IMR-90 (cell line): ENCODE results near the gene AMOTL2. TPM values are rescaled to one million over a fixed set of nuclear protein-coding genes. Genes with fewer than 3 reads are reported as not detected.

ENCODE experiments used
- ATAC-seq: fragments of 200-7000 bp; cut with Tn5 transposase; 2 replicates; pipeline ENCODE4 v1.9.1; 2020; ENCODE audit warnings: low read depth, mild to moderate bottlenecking, moderate library complexity
- BruUV-seq: library from RNA; stranded (reverse); fragments of 400-500 nt; replicated peaks from 2 replicates; lab custom pipeline; 2021; lab: Mats Ljungman, UMichigan
- CTCF ChIA-PET: fragments of 300-600 bp; formaldehyde crosslinking; extraction: SDS; loops from one replicate; lab custom pipeline; 2021; ENCODE audit warnings: antibody characterized with exemption; lab: Yijun Ruan, JAX
- POLR2A ChIA-PET: fragments of 300-600 bp; sonication (Branson Sonifier 250); formaldehyde crosslinking; loops from one replicate; lab custom pipeline; 2022; ENCODE audit warnings: antibody characterized with exemption; ENCODE audit not compliant: unreplicated experiment; lab: Charles Lee
- DNase-seq: peaks from one replicate; pipeline ENCODE4 v3.0.0; 2013
- H2AFZ ChIP-seq: replicated peaks from 2 replicates; pipeline ENCODE3; 2013; ENCODE audit warnings: low read length, mild to moderate bottlenecking; ENCODE audit not compliant: poor library complexity
- H2AK5ac ChIP-seq: 2 replicates; pipeline ENCODE4 v1.6.1; 2013; ENCODE audit warnings: low read depth, low read length, inconsistent platforms
- H2AK9ac ChIP-seq: replicated peaks from 2 replicates; pipeline ENCODE3; 2013; ENCODE audit warnings: mild to moderate bottlenecking, low read depth, low read length, moderate library complexity; ENCODE audit not compliant: poor library complexity
- H2BK120ac ChIP-seq: 2 replicates; pipeline ENCODE4 v1.6.1; 2013; ENCODE audit warnings: low read depth, low read length, inconsistent platforms
- H2BK15ac ChIP-seq: 3 replicates; pipeline ENCODE4 v1.6.1; 2013; ENCODE audit warnings: low read depth, low read length, inconsistent platforms
- H2BK20ac ChIP-seq: 2 replicates; pipeline ENCODE4 v1.6.1; 2013; ENCODE audit warnings: low read depth, mild to moderate bottlenecking, inconsistent platforms, low read length, moderate library complexity
- H2BK5ac ChIP-seq: 2 replicates; pipeline ENCODE4 v1.6.1; 2013; ENCODE audit warnings: mild to moderate bottlenecking, low read depth, low read length, inconsistent platforms; ENCODE audit not compliant: poor library complexity, severe bottlenecking
- H3K14ac ChIP-seq: replicated peaks from 2 replicates; pipeline ENCODE4 v1.6.1; 2013; ENCODE audit warnings: low read depth, low read length, inconsistent platforms
- H3K18ac ChIP-seq: 2 replicates; pipeline ENCODE4 v1.6.1; 2013; ENCODE audit warnings: low read depth, low read length, control low read depth
- H3K23ac ChIP-seq: 2 replicates; pipeline ENCODE4 v1.6.1; 2013; ENCODE audit warnings: low read depth, low read length, inconsistent platforms
- H3K27ac ChIP-seq: 2 replicates; pipeline ENCODE4 v1.5.1; 2013; ENCODE audit warnings: mild to moderate bottlenecking, control low read depth, low read length; ENCODE audit not compliant: insufficient read depth
- H3K27me3 ChIP-seq: 2 replicates; pipeline ENCODE4 v1.6.1; 2013; ENCODE audit warnings: low read length; ENCODE audit not compliant: control insufficient read depth, insufficient read depth
- H3K36me3 ChIP-seq: 2 replicates; pipeline ENCODE4 v1.6.1; 2013; ENCODE audit warnings: low read length, mixed read lengths; ENCODE audit not compliant: control insufficient read depth, insufficient read depth
- H3K4ac ChIP-seq: 2 replicates; pipeline ENCODE4 v1.6.1; 2013; ENCODE audit warnings: low read depth, low read length, inconsistent platforms
- H3K4me1 ChIP-seq: 2 replicates; pipeline ENCODE4 v1.6.1; 2013; ENCODE audit warnings: low read length, mixed read lengths; ENCODE audit not compliant: control insufficient read depth, insufficient read depth
- H3K4me2 ChIP-seq: 2 replicates; pipeline ENCODE4 v1.6.1; 2013; ENCODE audit warnings: low read depth, mild to moderate bottlenecking, control low read depth, low read length, moderate library complexity
- H3K4me3 ChIP-seq: 2 replicates; pipeline ENCODE4 v1.5.1; 2013; ENCODE audit warnings: low read depth, mild to moderate bottlenecking, control low read depth, low read length, moderate library complexity; ENCODE audit not compliant: insufficient read depth
- H3K56ac ChIP-seq: 2 replicates; pipeline ENCODE4 v1.6.1; 2013; ENCODE audit warnings: low read length, inconsistent platforms; ENCODE audit not compliant: insufficient read depth; ENCODE audit errors: extremely low read depth
- H3K79me1 ChIP-seq, 2 experiments: 2 replicates each; pipeline ENCODE4 v1.6.1; 2013; ENCODE audit warnings: low read length in 2 of 2, inconsistent platforms in 1 of 2, low read depth in 1 of 2
- H3K9ac ChIP-seq: 2 replicates; pipeline ENCODE4 v1.6.1; 2013; ENCODE audit warnings: low read depth, low read length, control low read depth
- H3K9me1 ChIP-seq: 2 replicates; pipeline ENCODE4 v1.6.1; 2013; ENCODE audit warnings: low read length, inconsistent platforms; ENCODE audit not compliant: insufficient read depth
- H3K9me3 ChIP-seq: 2 replicates; pipeline ENCODE4 v1.6.1; 2013; ENCODE audit warnings: low read length; ENCODE audit not compliant: control insufficient read depth, insufficient read depth
- H4K20me1 ChIP-seq: 2 replicates; pipeline ENCODE4 v1.6.1; 2013; ENCODE audit warnings: low read length, inconsistent platforms; ENCODE audit not compliant: insufficient read depth
- H4K5ac ChIP-seq: 2 replicates; pipeline ENCODE4 v1.6.1; 2013; ENCODE audit warnings: mild to moderate bottlenecking, low read depth, low read length, control low read depth
- H4K8ac ChIP-seq, 2 experiments: 2 replicates each; pipeline ENCODE4 v1.6.1; 2013; ENCODE audit warnings: low read depth in 2 of 2, low read length in 2 of 2, control low read depth in 1 of 2, inconsistent platforms in 1 of 2
- H4K91ac ChIP-seq: 2 replicates; pipeline ENCODE4 v1.6.1; 2013; ENCODE audit warnings: low read depth, low read length, inconsistent platforms; ENCODE audit not compliant: insufficient read depth
- BHLHE40 ChIP-seq: fragments of 150-350 bp; IDR thresholded peaks from 2 replicates; pipeline ENCODE4 v1.6.1; 2016; ENCODE audit warnings: mild to moderate bottlenecking, low read depth, low read length
- CHD1 ChIP-seq: IDR thresholded peaks from 2 replicates; pipeline ENCODE4 v1.6.1; 2012; ENCODE audit warnings: low read depth, low read length, improper control_type of control experiment
- MAFK ChIP-seq: IDR thresholded peaks from 2 replicates; pipeline ENCODE4 v1.6.1; 2012; ENCODE audit warnings: low read depth, low read length, improper control_type of control experiment
- MAZ ChIP-seq: IDR thresholded peaks from 2 replicates; pipeline ENCODE4 v1.6.1; 2012; ENCODE audit warnings: low read depth, mild to moderate bottlenecking, low read length, improper control_type of control experiment, moderate library complexity, borderline replicate concordance
- MXI1 ChIP-seq: IDR thresholded peaks from 2 replicates; pipeline ENCODE4 v1.6.1; 2012; ENCODE audit warnings: low read depth, mild to moderate bottlenecking, low read length, moderate library complexity, borderline replicate concordance
- NFE2L2 ChIP-seq: fragments of 150-350 bp; IDR thresholded peaks from 2 replicates; pipeline ENCODE4 v1.6.1; 2016; ENCODE audit warnings: low read depth, mild to moderate bottlenecking, low read length
- RAD21 ChIP-seq: IDR thresholded peaks from 2 replicates; pipeline ENCODE4 v1.6.1; 2012; ENCODE audit warnings: low read length, improper control_type of control experiment
- RCOR1 ChIP-seq: IDR thresholded peaks from 2 replicates; pipeline ENCODE4 v1.6.1; 2012; ENCODE audit warnings: mild to moderate bottlenecking, low read length, improper control_type of control experiment; ENCODE audit not compliant: insufficient replicate concordance
- RFX5 ChIP-seq: IDR thresholded peaks from 2 replicates; pipeline ENCODE4 v1.8.0; 2012; ENCODE audit warnings: low read depth, mild to moderate bottlenecking, low read length, moderate library complexity
- SMC3 ChIP-seq: fragments of 150-350 bp; IDR thresholded peaks from 2 replicates; pipeline ENCODE4 v1.6.1; 2016; ENCODE audit warnings: low read depth, mild to moderate bottlenecking, antibody characterized with exemption, low read length, moderate library complexity
- USF2 ChIP-seq: fragments of 150-350 bp; IDR thresholded peaks from 2 replicates; pipeline ENCODE4 v1.6.1; 2017; ENCODE audit warnings: mild to moderate bottlenecking, antibody characterized with exemption, low read length, low read depth
- WGBS, 2 experiments: methylation state at CpG; one replicate each; pipeline versions ENCODE4 v1.1.5 to v1.1.7; 2013; ENCODE audit warnings: missing lambda C conversion rate in 2 of 2; ENCODE audit not compliant: insufficient read length in 1 of 2; ENCODE audit errors: extremely low coverage in 2 of 2; 5-methylcytosine and 5-hydroxymethylcytosine counted together
- dilution Hi-C: fragments of 300-500 bp; cut with HindIII; formaldehyde crosslinking; loops from one replicate; pipeline ENCODE4 v1.14.3; 2018; ENCODE audit warnings: low sequenced_read_pairs; ENCODE audit not compliant: unreplicated experiment
- in situ Hi-C: fragments of 300-500 bp; cut with MboI; formaldehyde crosslinking; loops from 3 replicates; pipeline ENCODE4 v1.14.3; 2019; ENCODE audit warnings: low sequenced_read_pairs, inconsistent platforms, mixed read lengths
- intact Hi-C: fragments of 100-400 bp; cut with micrococcal nuclease; formaldehyde crosslinking; loops from 2 replicates; pipeline ENCODE4 v1.10.0; 2022
- polyA plus RNA-seq, 3 experiments: library from polyadenylated mRNA; depleted of rRNA; stranded (reverse); fragments of >200 nt; gene quantifications; 2 replicates each; pipeline ENCODE4 v1.2.3, GENCODE V29; 2012; ENCODE audit warnings: low replicate concordance in 1 of 3
- total RNA-seq: library from RNA; depleted of rRNA; stranded (reverse); fragments of >200 nt; gene quantifications from 2 replicates; pipeline ENCODE4 v1.2.3, GENCODE V29; 2012
- TF ChIP-seq, protein P1 (sequence below): fragments of 150-350 bp; IDR thresholded peaks from 2 replicates; pipeline ENCODE4 v1.6.1; 2016; ENCODE audit warnings: low read depth, mild to moderate bottlenecking, low read length, moderate library complexity, borderline replicate concordance

The AMOTL2 gene
- total and polyA plus RNA-seq, 2 of the 4 experiments (the other 2 are of a cell fraction), result 162 to 176 TPM

- H3K27me3 ChIP-seq, result no peaks in the 10 kb centered on the region
- 11% methylated on average over 21 of the region's 74 CpGs; no CpG with 5 or more reads in 1 of the 2 experiments for WGBS, 2 experiments
- H3K36me3 ChIP-seq, result no peaks in the 10 kb centered on the region
- peak overlapping the region; percentile 93 for H2BK20ac ChIP-seq
- peak overlapping the region; percentile 97 for H3K9ac ChIP-seq
- no peaks in the 10 kb centered on the region for H3K9me3 ChIP-seq
- H3K4me2 ChIP-seq, result peak overlapping the region; percentile 81
- TSS peak; percentile 93 for BruUV-seq
- H3K23ac ChIP-seq, result peak overlapping the region; percentile 99
- peak overlapping the region; percentile 100 for H3K4ac ChIP-seq
- peaks cover 51% of the 10 kb centered on the region for H3K4me1 ChIP-seq
- ChIA-PET POLR2A (interaction anchor here (0.6 to 1.1 kb wide), 7 partner anchors 15 to 173 kb away, joined by 3 to 5 read pairs (median 3); partner anchors contain the start of genes AMOTL2, ANAPC13 and CEP63), CTCF (interaction anchor here (0.8 to 1.1 kb wide), 5 partner anchors 51 to 169 kb away, joined by 3 read pairs; no protein-coding TSS in a partner anchor)
- H4K5ac ChIP-seq, result peak overlapping the region; percentile 94
- peak overlapping the region; percentile 99 for H2BK15ac ChIP-seq
- no peaks in the 10 kb centered on the region for H4K20me1 ChIP-seq
- dilution Hi-C loops (no loop called here), in situ Hi-C loops (no loop called here), intact Hi-C loops (loop anchor here (1.0 kb wide), 1 partner anchor 45 kb away; no protein-coding TSS in a partner anchor)
- H3K18ac ChIP-seq, result peak overlapping the region; percentile 92
- peaks cover 41% of the 10 kb centered on the region for H3K9me1 ChIP-seq
- H2AK9ac ChIP-seq, result peak overlapping the region; percentile 99
- H3K4me3 ChIP-seq, result peak overlapping the region; percentile 59
- peak overlapping the region; percentile 98 for H3K27ac ChIP-seq
- H4K91ac ChIP-seq, result peak overlapping the region; percentile 99
- peaks cover 14 to 65% of the 10 kb centered on the region in 2 experiments; a peak in 3 of 4 replicates for H3K79me1 ChIP-seq
- peak overlapping the region; percentile 86 for H2AFZ ChIP-seq
- peak overlapping the region; percentile 99 for H2BK5ac ChIP-seq
- peak overlapping the region; percentile 97 to 99 for H4K8ac ChIP-seq
- peak overlapping the region; percentile 99 for H3K14ac ChIP-seq
- ATAC-seq (peak; percentile 70), DNase-seq (peak; percentile 76)
- peak overlapping the region; percentile 98 for H2BK120ac ChIP-seq
- peak overlapping the region; percentile 98 for H3K56ac ChIP-seq
- peak overlapping the region; percentile 100 for H2AK5ac ChIP-seq
- no peak for TF ChIP-seq NFE2L2
- TF ChIP-seq RAD21, result no peak
- TF ChIP-seq MAZ, result 0 out of 2 replicates have a peak, but pooled peaks have one; percentile 36
- TF ChIP-seq MAFK, result no peak
- TF ChIP-seq MXI1, result no peak
- TF ChIP-seq, protein P1, sequence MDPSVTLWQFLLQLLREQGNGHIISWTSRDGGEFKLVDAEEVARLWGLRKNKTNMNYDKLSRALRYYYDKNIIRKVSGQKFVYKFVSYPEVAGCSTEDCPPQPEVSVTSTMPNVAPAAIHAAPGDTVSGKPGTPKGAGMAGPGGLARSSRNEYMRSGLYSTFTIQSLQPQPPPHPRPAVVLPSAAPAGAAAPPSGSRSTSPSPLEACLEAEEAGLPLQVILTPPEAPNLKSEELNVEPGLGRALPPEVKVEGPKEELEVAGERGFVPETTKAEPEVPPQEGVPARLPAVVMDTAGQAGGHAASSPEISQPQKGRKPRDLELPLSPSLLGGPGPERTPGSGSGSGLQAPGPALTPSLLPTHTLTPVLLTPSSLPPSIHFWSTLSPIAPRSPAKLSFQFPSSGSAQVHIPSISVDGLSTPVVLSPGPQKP, result no peak
- no peak for TF ChIP-seq RFX5
- TF ChIP-seq BHLHE40, result peak; percentile 9; the same call in 1 of the 2 replicates
- TF ChIP-seq RCOR1, result no peak
- no peak for TF ChIP-seq CHD1
- TF ChIP-seq USF2, result no peak
- 0 out of 2 replicates have a peak, but pooled peaks have one; percentile 23 for TF ChIP-seq SMC3
Observed at GRCh38 chr3:134312873-134313846, 61.1 kb downstream of the AMOTL2 start.
